ENCODE data around the gene NRXN3. TPM values are rescaled to one million over a fixed set of nuclear protein-coding genes. Genes with fewer than 3 reads are reported as not detected.

Gene NRXN3
- total and polyA plus RNA-seq, 4 donors: 1.4 to 8.3 (median 4.4) TPM

DNA sequence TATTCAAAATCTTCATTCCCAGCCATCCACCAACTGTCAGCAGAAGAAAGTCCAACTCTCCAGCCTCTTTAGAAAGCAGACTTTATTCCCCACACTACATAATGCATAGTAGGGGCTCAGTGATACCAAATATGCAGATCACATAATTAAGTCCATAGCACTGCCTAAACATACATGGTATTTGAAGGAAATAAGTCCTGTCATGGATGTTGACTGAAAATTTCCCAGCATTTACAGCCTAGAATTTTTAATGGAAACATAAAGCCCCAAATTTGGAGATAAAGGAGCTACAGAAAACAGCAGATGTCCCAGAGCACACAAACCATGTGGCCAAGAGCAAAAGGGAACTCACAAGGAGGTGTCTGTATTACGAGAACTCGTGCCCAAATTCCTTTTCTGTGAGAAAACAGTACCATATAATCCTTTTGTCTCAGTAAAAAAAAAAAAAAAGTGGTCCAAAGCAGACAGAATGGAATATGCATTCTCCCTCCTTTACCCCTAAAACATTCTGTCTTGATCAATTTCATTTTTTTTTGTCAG is 920.5 kb downstream of the NRXN3 start:
- H3K27me3 ChIP-seq (ENCODE audit: control insufficient read depth in 3 of 3, insufficient read depth in 3 of 3, low read length in 2 of 3): no peaks in the 10 kb centered on the region
- WGBS, 2 donors: 68 to 75% methylated on average over 2 of the region's 2 CpGs
- ATAC-seq (ENCODE audit: insufficient read depth, low FRiP score) (no peak), DNase-seq (no peak)
- H3K9me3 ChIP-seq (ENCODE audit: control insufficient read depth in 4 of 4, insufficient read depth in 3 of 4, low read length in 3 of 4): no peaks in the 10 kb centered on the region
- H3K4me3 ChIP-seq: no peak overlapping the region
- TF ChIP-seq, protein P1, sequence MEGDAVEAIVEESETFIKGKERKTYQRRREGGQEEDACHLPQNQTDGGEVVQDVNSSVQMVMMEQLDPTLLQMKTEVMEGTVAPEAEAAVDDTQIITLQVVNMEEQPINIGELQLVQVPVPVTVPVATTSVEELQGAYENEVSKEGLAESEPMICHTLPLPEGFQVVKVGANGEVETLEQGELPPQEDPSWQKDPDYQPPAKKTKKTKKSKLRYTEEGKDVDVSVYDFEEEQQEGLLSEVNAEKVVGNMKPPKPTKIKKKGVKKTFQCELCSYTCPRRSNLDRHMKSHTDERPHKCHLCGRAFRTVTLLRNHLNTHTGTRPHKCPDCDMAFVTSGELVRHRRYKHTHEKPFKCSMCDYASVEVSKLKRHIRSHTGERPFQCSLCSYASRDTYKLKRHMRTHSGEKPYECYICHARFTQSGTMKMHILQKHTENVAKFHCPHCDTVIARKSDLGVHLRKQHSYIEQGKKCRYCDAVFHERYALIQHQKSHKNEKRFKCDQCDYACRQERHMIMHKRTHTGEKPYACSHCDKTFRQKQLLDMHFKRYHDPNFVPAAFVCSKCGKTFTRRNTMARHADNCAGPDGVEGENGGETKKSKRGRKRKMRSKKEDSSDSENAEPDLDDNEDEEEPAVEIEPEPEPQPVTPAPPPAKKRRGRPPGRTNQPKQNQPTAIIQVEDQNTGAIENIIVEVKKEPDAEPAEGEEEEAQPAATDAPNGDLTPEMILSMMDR (IDR thresholded peaks at IDR 0.05; ENCODE audit: control extremely low read depth, extremely low read depth): no peak
- H3K4me1 ChIP-seq (ENCODE audit: control insufficient read depth in 5 of 5, insufficient read depth in 5 of 5, low read length in 5 of 5): no peaks in the 10 kb centered on the region
- no peak overlapping the region for H3K27ac ChIP-seq (ENCODE audit: low read depth in 1 of 2, low read length in 1 of 2)
- no peaks in the 10 kb centered on the region for H3K36me3 ChIP-seq (ENCODE audit: control insufficient read depth in 4 of 4, insufficient read depth in 4 of 4, low read length in 4 of 4)
- no peak overlapping the region for H3K9ac ChIP-seq (ENCODE audit: insufficient read depth in 1 of 2, low read length in 2 of 2)

DNA sequence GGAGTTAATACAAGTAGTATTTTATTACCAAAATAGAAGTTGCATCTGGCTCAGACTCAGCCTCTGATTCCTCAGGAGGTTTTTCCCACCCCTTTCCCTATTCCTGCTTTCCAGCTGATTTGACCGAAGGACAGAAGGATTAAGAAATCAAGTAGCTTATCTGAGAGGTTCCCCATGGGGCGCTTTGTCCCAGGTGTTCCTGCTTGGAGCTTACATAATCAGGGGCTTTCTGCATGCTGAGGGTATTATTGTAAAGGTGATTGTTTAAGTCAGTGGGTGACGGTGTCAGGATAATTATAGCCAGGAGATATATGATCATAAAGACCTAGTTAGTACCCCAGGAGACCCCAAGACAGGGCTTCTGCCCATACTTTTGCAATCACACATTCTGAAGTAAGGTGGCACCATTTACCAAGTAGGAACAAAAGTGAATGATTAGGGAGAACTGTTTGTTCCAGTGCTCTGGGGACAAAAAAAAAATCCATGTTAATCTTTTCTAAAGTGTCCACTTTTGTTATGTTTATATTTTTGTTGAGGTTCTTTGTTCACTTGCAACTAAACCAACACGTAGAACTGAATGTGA is 921.3 kb downstream of the NRXN3 start:
- TF ChIP-seq, protein P1 (IDR thresholded peaks at IDR 0.05; ENCODE audit: control extremely low read depth, extremely low read depth): no peak
- H3K27ac ChIP-seq (ENCODE audit: low read depth in 1 of 2, low read length in 1 of 2): no peak overlapping the region
- WGBS, 2 donors: 47 to 48% methylated on average over 4 of the region's 4 CpGs

DNA sequence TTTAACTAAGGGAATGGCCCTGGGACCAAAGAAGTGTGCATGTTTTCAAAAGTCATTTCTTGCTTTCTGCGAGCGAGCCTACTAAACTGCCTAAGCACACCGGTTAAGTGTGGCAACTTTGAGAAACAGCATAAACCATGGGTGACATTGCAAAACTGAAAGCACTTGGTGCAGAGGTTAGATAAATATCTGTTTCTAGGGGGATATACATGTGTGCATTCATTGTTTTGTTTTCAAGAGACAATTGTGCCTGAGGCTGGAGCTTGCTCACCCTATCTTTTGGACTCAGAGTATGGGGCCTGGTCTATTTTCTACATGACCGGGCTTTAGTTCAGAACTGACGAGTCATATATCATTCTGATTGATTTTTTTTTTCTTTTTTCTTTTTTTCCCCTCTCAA is 923.4 kb downstream of the NRXN3 start:
- Histone ChIP-seq H3K9me3 (ENCODE audit: control insufficient read depth in 4 of 4, insufficient read depth in 3 of 4, low read length in 3 of 4) (no peaks in the 10 kb centered on the region), H3K4me3 (no peak overlapping the region), H3K9ac (ENCODE audit: insufficient read depth in 1 of 2, low read length in 2 of 2) (no peak overlapping the region), H3K4me1 (ENCODE audit: control insufficient read depth in 5 of 5, insufficient read depth in 5 of 5, low read length in 5 of 5) (no peaks in the 10 kb centered on the region), H3K36me3 (ENCODE audit: control insufficient read depth in 4 of 4, insufficient read depth in 4 of 4, low read length in 4 of 4) (no peaks in the 10 kb centered on the region), H3K27ac (ENCODE audit: low read depth in 1 of 2, low read length in 1 of 2) (no peak overlapping the region), H3K27me3 (ENCODE audit: control insufficient read depth in 3 of 3, insufficient read depth in 3 of 3, low read length in 2 of 3) (no peaks in the 10 kb centered on the region)
- WGBS, 2 donors: 83 to 86% methylated on average over 5 of the region's 5 CpGs
- TF ChIP-seq, protein P1 (IDR thresholded peaks at IDR 0.05; ENCODE audit: control extremely low read depth, extremely low read depth): no peak
- ATAC-seq (ENCODE audit: insufficient read depth, low FRiP score) (no peak), DNase-seq (no peak)

More for the DNA sequence above, 921.3 kb downstream of the NRXN3 start:
- no peak overlapping the region for H3K9ac ChIP-seq (ENCODE audit: insufficient read depth in 1 of 2, low read length in 2 of 2)
- no peaks in the 10 kb centered on the region for H3K4me1 ChIP-seq (ENCODE audit: control insufficient read depth in 5 of 5, insufficient read depth in 5 of 5, low read length in 5 of 5)
- no peak overlapping the region for H3K4me3 ChIP-seq
- no peaks in the 10 kb centered on the region for H3K36me3 ChIP-seq (ENCODE audit: control insufficient read depth in 4 of 4, insufficient read depth in 4 of 4, low read length in 4 of 4)
- ATAC-seq (ENCODE audit: insufficient read depth, low FRiP score): no peak
- DNase-seq: no peak
- no peaks in the 10 kb centered on the region for H3K27me3 ChIP-seq (ENCODE audit: control insufficient read depth in 3 of 3, insufficient read depth in 3 of 3, low read length in 2 of 3)
- no peaks in the 10 kb centered on the region for H3K9me3 ChIP-seq (ENCODE audit: control insufficient read depth in 4 of 4, insufficient read depth in 3 of 4, low read length in 3 of 4)

DNA sequence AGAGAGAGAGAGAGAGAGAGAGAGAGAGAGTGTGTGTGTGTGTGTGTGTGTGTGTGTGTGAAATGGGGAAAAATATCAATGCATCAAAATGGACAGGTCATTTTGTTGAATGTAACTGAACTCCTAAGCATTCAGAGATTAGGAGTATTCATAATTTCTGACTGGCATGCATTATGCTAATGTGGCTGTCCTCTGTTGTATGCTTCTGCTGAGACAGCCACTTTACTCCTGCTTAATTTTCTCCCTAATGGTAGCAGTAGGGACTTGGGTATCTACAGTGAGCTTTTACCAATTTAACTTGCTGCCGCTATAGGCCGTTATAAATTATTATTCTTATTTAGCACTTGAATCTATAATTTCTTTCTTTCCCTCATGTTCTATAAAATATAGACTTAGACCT is 924.8 kb downstream of the NRXN3 start:
- Histone ChIP-seq H3K9ac (ENCODE audit: insufficient read depth in 1 of 2, low read length in 2 of 2) (no peak overlapping the region), H3K4me3 (no peak overlapping the region), H3K36me3 (ENCODE audit: control insufficient read depth in 4 of 4, insufficient read depth in 4 of 4, low read length in 4 of 4) (no peaks in the 10 kb centered on the region), H3K27ac (ENCODE audit: low read depth in 1 of 2, low read length in 1 of 2) (no peak overlapping the region), H3K4me1 (ENCODE audit: control insufficient read depth in 5 of 5, insufficient read depth in 5 of 5, low read length in 5 of 5) (no peaks in the 10 kb centered on the region), H3K9me3 (ENCODE audit: control insufficient read depth in 4 of 4, insufficient read depth in 3 of 4, low read length in 3 of 4) (no peaks in the 10 kb centered on the region), H3K27me3 (ENCODE audit: control insufficient read depth in 3 of 3, insufficient read depth in 3 of 3, low read length in 2 of 3) (no peaks in the 10 kb centered on the region)
- TF ChIP-seq, protein P1 (IDR thresholded peaks at IDR 0.05; ENCODE audit: control extremely low read depth, extremely low read depth): no peak
- no peak for DNase-seq
- no peak for ATAC-seq (ENCODE audit: insufficient read depth, low FRiP score)
- WGBS, 2 donors: 66 to 89% methylated on average over 2 of the region's 2 CpGs

Data from lung (tissue), 12 donors.